GM23338 (cell line): Measurements from ENCODE around the gene WBP2NL. TPM values are rescaled to one million over a fixed set of nuclear protein-coding genes. Genes with fewer than 3 reads are reported as not detected.

Experiments
- ATAC-seq: fragments of 200-7000 bp; cut with Tn5 transposase; 3 replicates; pipeline ENCODE4 v1.9.1; 2020
- DNase-seq: peaks from one replicate; pipeline ENCODE4 v3.0.0-alpha.2; 2015; ENCODE audit warnings: low spot score
- H2AFZ ChIP-seq: fragments of 200-600 bp; sonication (generic); 2 replicates; pipeline ENCODE4 v1.8.0; 2016; ENCODE audit warnings: antibody characterized with exemption, mild to moderate bottlenecking, moderate library complexity
- H3F3A ChIP-seq: fragments of 200-600 bp; sonication (generic); replicated peaks from 2 replicates; pipeline ENCODE4 v1.8.0; 2017; ENCODE audit warnings: antibody characterized with exemption, mixed run types, low read depth
- H3K27ac ChIP-seq: fragments of 200-600 bp; sonication (generic); 2 replicates; pipeline ENCODE4 v1.6.1; 2016; ENCODE audit warnings: low read depth
- H3K27me3 ChIP-seq: fragments of 200-600 bp; sonication (generic); 2 replicates; pipeline ENCODE4 v1.8.0; 2016; ENCODE audit warnings: mild to moderate bottlenecking, mixed run types, moderate library complexity; ENCODE audit not compliant: insufficient read depth
- H3K36me3 ChIP-seq: fragments of 200-600 bp; sonication (generic); 2 replicates; pipeline ENCODE4 v1.8.0; 2016; ENCODE audit warnings: mild to moderate bottlenecking; ENCODE audit not compliant: insufficient read depth
- H3K4me1 ChIP-seq: fragments of 200-600 bp; sonication (generic); 2 replicates; pipeline ENCODE4 v1.8.0; 2016; ENCODE audit warnings: mild to moderate bottlenecking, moderate library complexity; ENCODE audit not compliant: insufficient read depth
- H3K4me2 ChIP-seq: fragments of 200-600 bp; sonication (generic); 2 replicates; pipeline ENCODE4 v1.7.1; 2017; ENCODE audit warnings: mixed run types
- H3K4me3 ChIP-seq: fragments of 200-600 bp; sonication (generic); 2 replicates; pipeline ENCODE4 v1.6.1; 2016; ENCODE audit warnings: mixed run types
- H3K79me2 ChIP-seq: fragments of 200-600 bp; sonication (generic); replicated peaks from 2 replicates; pipeline ENCODE4 v1.8.0; 2017; ENCODE audit warnings: mild to moderate bottlenecking; ENCODE audit not compliant: insufficient read depth
- H3K9me2 ChIP-seq: fragments of 200-600 bp; sonication (generic); 2 replicates; pipeline ENCODE4 v1.8.0; 2017; ENCODE audit not compliant: insufficient read depth
- H4K20me1 ChIP-seq: fragments of 200-600 bp; sonication (generic); replicated peaks from 2 replicates; pipeline ENCODE4 v1.8.0; 2017; ENCODE audit warnings: mild to moderate bottlenecking; ENCODE audit not compliant: insufficient read depth
- H3K27ac Mint-ChIP-seq: 2 replicates; pipeline ENCODE4 v1.8.0; 2020; ENCODE audit warnings: inconsistent platforms, mild to moderate bottlenecking, moderate library complexity, mixed read lengths
- H3K27me3 Mint-ChIP-seq: 3 replicates; pipeline ENCODE4 v1.8.0; 2022; ENCODE audit warnings: low read depth, mild to moderate bottlenecking, moderate library complexity, mixed read lengths, inconsistent platforms; ENCODE audit not compliant: insufficient read depth, poor library complexity
- H3K36me3 Mint-ChIP-seq: 3 replicates; pipeline ENCODE4 v1.8.0; 2021; ENCODE audit warnings: low read depth, mild to moderate bottlenecking, inconsistent platforms, moderate library complexity, mixed read lengths
- H3K4me1 Mint-ChIP-seq: 3 replicates; pipeline ENCODE4 v1.8.0; 2020; ENCODE audit warnings: mild to moderate bottlenecking, inconsistent platforms, mixed read lengths
- H3K4me3 Mint-ChIP-seq: 3 replicates; pipeline ENCODE4 v1.8.0; 2021; ENCODE audit warnings: moderate library complexity, mild to moderate bottlenecking, inconsistent platforms, mixed read lengths
- H3K9me3 Mint-ChIP-seq: 3 replicates; pipeline ENCODE4 v1.8.0; 2020; ENCODE audit warnings: moderate library complexity, mild to moderate bottlenecking, inconsistent platforms, mixed read lengths
- CTCF ChIP-seq, 2 experiments: fragments of 200-600 bp in 1 of 2; sonication (generic) in 1 of 2; conservative IDR thresholded peaks; 2 replicates each; pipeline versions ENCODE4 v1.5.1 to v1.6.1; 2016 to 2017; ENCODE audit warnings: antibody characterized with exemption in 2 of 2, low read depth in 2 of 2, mild to moderate bottlenecking in 2 of 2, moderate library complexity in 1 of 2
- ETS1 ChIP-seq: IDR thresholded peaks from 2 replicates; pipeline ENCODE4 v1.6.1; 2016; ENCODE audit warnings: antibody characterized with exemption
- EZH2phosphoT487 ChIP-seq: fragments of 200-600 bp; sonication (generic); IDR thresholded peaks from one replicate; pipeline ENCODE4 v1.8.1; 2018; ENCODE audit warnings: antibody characterized with exemption; ENCODE audit not compliant: unreplicated experiment
- STAT1 ChIP-seq: IDR thresholded peaks from one replicate; pipeline ENCODE4 v1.6.1; 2016; ENCODE audit warnings: antibody characterized with exemption; ENCODE audit not compliant: unreplicated experiment
- ZNF114 ChIP-seq: fragments of 250-450 bp; sonication (Bioruptor Pico); IDR thresholded peaks from 2 replicates; pipeline ENCODE4 v1.5.0; 2020; ENCODE audit warnings: mild to moderate bottlenecking, moderate library complexity
- ZNF331 ChIP-seq: fragments of 250-450 bp; sonication (Bioruptor Pico); IDR thresholded peaks from 2 replicates; pipeline ENCODE4 v1.5.0; 2020; ENCODE audit warnings: low read depth, mild to moderate bottlenecking, moderate library complexity
- ZNF462 ChIP-seq: fragments of 250-450 bp; sonication (Bioruptor Pico); IDR thresholded peaks from 2 replicates; pipeline ENCODE4 v1.5.0; 2020; ENCODE audit warnings: mild to moderate bottlenecking, moderate library complexity
- polyA plus RNA-seq: library from polyadenylated mRNA; unstranded; fragments of >200 nt; fragmentation: Nextera tagmentation; extraction: Ambion mirVana; gene quantifications from 2 replicates; pipeline ENCODE4 v1.2.1, GENCODE V29; 2016
- total RNA-seq: library from RNA; depleted of rRNA; stranded (reverse); fragments of >200 nt; shearing (Covaris generic); gene quantifications from 2 replicates; pipeline ENCODE4 v1.2.3, GENCODE V29; 2014
- TF ChIP-seq, protein P1 (sequence below): IDR thresholded peaks from one replicate; pipeline ENCODE4 v1.6.1; 2018; ENCODE audit warnings: antibody characterized with exemption; ENCODE audit not compliant: unreplicated experiment

WBP2NL gene
- total and polyA plus RNA-seq, 2 experiments from 2014 or later: 0.14 TPM; not detected in 1

GRCh38 chr22:41966607-41967240 lies 31.9 kb upstream of the WBP2NL start:
- Mint-ChIP-seq H3K27me3 (peaks cover 12% of the 10 kb centered on the region), H3K27ac (no peak overlapping the region; the same call in 1 of the 2 replicates), H3K4me1 (peaks cover 20% of the 10 kb centered on the region), H3K9me3 (peaks cover 9% of the 10 kb centered on the region; the same call in 1 of the 3 replicates), H3K4me3 (no peak overlapping the region), H3K36me3 (no peaks in the 10 kb centered on the region)
- Histone ChIP-seq H4K20me1 (no peaks in the 10 kb centered on the region), H3K27me3 (no peaks in the 10 kb centered on the region), H3F3A (0 out of 2 replicates have a peak, but pooled peaks cover 2% of the 10 kb centered on the region), H3K4me3 (no peak overlapping the region), H3K4me2 (no peak overlapping the region), H3K36me3 (no peaks in the 10 kb centered on the region), H3K27ac (no peak overlapping the region), H3K79me2 (no peaks in the 10 kb centered on the region), H2AFZ (no peak overlapping the region), H3K9me2 (no peaks in the 10 kb centered on the region), H3K4me1 (no peaks in the 10 kb centered on the region; the same call in 1 of the 2 replicates)
- ATAC-seq: peak; percentile 57
- peak; percentile 83 for DNase-seq
- TF ChIP-seq CTCF (conservative IDR thresholded peaks at IDR 0.05; ENCODE audit: low read depth in 2 of 2) (peak; percentile 59 to 73), ZNF331 (no peak)

DNA sequence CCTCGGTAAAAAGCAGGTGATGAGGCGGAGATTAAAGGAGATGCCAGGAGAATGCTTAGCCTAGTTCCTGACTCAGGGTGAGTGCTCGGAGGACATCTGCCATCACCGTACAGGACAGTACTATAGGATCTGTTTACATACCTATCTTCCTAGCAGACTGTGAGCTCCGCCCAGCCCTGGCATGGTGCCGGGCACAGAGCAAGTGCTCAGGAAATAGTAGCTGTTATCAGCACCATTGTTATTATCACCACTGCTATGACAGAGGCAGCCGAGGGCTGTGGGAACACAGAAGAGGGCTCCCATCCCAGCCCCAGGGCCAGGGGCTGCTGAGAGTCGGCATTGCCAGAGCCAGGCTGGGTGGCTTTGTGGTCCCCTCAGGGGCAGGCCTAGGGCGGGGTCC lies 30.0 kb upstream of the WBP2NL start:
- no peak overlapping the region for H2AFZ ChIP-seq
- no peaks in the 10 kb centered on the region for H3K36me3 ChIP-seq
- H3K9me2 ChIP-seq: no peaks in the 10 kb centered on the region
- H3K27ac Mint-ChIP-seq: no peak overlapping the region
- H3K27me3 ChIP-seq: peaks cover 2% of the 10 kb centered on the region; the same call in 1 of the 2 replicates
- 0 out of 2 replicates have a peak, but pooled peaks cover 2% of the 10 kb centered on the region for H3F3A ChIP-seq
- no peak overlapping the region for H3K4me3 Mint-ChIP-seq
- DNase-seq (no peak), ATAC-seq (no peak)
- H3K36me3 Mint-ChIP-seq: no peaks in the 10 kb centered on the region
- peaks cover 15% of the 10 kb centered on the region for H3K27me3 Mint-ChIP-seq
- TF ChIP-seq ZNF331 (no peak), EZH2phosphoT487 (no peak), ZNF114 (CRISPR knock-in tag) (no peak), ZNF462 (CRISPR knock-in tag) (no peak), STAT1 (no peak), ETS1 (no peak)
- TF ChIP-seq, protein P1, sequence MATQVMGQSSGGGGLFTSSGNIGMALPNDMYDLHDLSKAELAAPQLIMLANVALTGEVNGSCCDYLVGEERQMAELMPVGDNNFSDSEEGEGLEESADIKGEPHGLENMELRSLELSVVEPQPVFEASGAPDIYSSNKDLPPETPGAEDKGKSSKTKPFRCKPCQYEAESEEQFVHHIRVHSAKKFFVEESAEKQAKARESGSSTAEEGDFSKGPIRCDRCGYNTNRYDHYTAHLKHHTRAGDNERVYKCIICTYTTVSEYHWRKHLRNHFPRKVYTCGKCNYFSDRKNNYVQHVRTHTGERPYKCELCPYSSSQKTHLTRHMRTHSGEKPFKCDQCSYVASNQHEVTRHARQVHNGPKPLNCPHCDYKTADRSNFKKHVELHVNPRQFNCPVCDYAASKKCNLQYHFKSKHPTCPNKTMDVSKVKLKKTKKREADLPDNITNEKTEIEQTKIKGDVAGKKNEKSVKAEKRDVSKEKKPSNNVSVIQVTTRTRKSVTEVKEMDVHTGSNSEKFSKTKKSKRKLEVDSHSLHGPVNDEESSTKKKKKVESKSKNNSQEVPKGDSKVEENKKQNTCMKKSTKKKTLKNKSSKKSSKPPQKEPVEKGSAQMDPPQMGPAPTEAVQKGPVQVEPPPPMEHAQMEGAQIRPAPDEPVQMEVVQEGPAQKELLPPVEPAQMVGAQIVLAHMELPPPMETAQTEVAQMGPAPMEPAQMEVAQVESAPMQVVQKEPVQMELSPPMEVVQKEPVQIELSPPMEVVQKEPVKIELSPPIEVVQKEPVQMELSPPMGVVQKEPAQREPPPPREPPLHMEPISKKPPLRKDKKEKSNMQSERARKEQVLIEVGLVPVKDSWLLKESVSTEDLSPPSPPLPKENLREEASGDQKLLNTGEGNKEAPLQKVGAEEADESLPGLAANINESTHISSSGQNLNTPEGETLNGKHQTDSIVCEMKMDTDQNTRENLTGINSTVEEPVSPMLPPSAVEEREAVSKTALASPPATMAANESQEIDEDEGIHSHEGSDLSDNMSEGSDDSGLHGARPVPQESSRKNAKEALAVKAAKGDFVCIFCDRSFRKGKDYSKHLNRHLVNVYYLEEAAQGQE: no peak
- no peak overlapping the region for H3K27ac ChIP-seq
- peaks cover 16% of the 10 kb centered on the region; the same call in 2 of the 3 replicates for H3K4me1 Mint-ChIP-seq
- H3K9me3 Mint-ChIP-seq: peaks cover 9% of the 10 kb centered on the region; the same call in 1 of the 3 replicates
- no peak overlapping the region for H3K4me3 ChIP-seq
- H3K4me1 ChIP-seq: no peaks in the 10 kb centered on the region; the same call in 1 of the 2 replicates
- no peaks in the 10 kb centered on the region for H4K20me1 ChIP-seq
- no peaks in the 10 kb centered on the region for H3K79me2 ChIP-seq
- no peak overlapping the region for H3K4me2 ChIP-seq
